Measurements from ENCODE around the gene VWA5B2.

GRCh38 chr3:184230081-184230602 is 757 bp downstream of the VWA5B2 start:
- TF ChIP-seq, protein P1, sequence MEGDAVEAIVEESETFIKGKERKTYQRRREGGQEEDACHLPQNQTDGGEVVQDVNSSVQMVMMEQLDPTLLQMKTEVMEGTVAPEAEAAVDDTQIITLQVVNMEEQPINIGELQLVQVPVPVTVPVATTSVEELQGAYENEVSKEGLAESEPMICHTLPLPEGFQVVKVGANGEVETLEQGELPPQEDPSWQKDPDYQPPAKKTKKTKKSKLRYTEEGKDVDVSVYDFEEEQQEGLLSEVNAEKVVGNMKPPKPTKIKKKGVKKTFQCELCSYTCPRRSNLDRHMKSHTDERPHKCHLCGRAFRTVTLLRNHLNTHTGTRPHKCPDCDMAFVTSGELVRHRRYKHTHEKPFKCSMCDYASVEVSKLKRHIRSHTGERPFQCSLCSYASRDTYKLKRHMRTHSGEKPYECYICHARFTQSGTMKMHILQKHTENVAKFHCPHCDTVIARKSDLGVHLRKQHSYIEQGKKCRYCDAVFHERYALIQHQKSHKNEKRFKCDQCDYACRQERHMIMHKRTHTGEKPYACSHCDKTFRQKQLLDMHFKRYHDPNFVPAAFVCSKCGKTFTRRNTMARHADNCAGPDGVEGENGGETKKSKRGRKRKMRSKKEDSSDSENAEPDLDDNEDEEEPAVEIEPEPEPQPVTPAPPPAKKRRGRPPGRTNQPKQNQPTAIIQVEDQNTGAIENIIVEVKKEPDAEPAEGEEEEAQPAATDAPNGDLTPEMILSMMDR (IDR thresholded peaks at IDR 0.05; ENCODE audit: borderline replicate concordance, extremely low read depth, low read length, poor library complexity, severe bottlenecking): no peak
- no peak for TF ChIP-seq EZH2 (IDR thresholded peaks at IDR 0.05; ENCODE audit: borderline replicate concordance, low read depth, low read length, severe bottlenecking)
